Measurements from ENCODE around the gene FXYD6.

FXYD6 gene

DNA sequence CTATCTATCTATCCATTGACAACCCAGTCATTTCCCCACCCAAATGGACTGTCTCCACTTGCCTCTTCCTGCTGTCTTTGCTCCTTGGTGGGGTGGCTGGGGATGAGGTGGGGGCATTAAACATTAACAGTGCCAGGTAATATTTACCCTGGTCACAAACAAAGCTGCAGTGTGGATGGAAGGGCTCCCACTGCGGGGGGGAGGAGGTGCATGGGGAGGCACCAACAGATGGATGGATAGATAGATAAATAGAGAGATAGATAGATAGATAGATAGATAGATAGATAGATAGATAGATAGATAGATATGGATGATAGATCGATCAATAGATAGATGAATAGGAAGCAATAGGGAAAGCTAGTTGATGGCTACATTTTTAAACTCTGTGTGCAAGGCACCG, 49.6 kb downstream of the FXYD6 start:
- FAIRE-seq, result no peak

DNA sequence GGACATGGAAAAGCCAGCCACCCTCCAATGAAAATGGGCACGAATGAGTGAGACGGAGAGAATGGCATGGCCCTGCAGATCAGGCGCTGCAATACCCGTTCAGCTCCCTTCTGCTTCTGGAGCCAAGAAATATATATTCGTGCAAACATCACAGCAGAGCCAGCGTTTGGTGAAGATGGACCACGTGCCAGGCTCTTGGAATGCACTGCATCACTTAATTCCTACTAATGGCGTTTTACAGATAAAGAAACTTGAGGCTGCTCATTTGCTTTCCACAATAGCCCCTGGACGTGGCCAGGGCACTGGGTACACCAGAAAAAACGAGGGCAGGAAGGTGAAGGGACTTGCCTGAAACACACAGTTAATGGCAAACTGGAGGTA, 50.3 kb downstream of the FXYD6 start:
- no peak for FAIRE-seq

DNA sequence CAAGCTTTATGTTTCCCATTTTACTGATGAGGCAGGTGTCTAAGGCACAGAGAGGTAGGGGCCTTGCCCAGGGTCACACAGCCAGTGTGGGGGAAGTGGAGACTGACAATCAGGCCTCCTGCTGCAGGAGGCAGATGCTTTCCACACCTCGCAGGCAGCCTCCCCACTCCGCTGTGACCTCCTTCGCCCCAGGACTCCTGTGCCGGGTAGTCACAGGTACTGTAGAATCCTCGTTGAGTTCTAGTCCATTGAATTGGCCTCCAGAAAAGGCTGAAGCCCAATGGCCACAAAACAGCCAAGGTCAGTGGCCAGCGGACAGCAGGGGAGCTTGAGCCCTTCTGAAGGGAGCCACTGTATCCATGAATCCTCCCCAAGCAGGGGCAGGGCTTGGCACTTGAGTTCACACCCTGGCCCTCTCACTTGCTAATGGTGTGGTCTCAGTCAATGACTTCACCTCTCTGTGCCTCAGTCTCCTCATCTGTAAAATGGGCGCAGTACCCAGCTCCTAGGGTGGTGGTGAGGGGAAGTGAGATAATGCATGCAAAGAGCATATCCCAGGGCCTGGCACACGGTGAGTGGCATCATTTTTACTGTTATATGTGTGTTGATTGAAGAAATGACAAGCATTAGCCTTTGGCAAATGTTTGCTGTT, 50.8 kb downstream of the FXYD6 start:
- FAIRE-seq, result no peak

DNA sequence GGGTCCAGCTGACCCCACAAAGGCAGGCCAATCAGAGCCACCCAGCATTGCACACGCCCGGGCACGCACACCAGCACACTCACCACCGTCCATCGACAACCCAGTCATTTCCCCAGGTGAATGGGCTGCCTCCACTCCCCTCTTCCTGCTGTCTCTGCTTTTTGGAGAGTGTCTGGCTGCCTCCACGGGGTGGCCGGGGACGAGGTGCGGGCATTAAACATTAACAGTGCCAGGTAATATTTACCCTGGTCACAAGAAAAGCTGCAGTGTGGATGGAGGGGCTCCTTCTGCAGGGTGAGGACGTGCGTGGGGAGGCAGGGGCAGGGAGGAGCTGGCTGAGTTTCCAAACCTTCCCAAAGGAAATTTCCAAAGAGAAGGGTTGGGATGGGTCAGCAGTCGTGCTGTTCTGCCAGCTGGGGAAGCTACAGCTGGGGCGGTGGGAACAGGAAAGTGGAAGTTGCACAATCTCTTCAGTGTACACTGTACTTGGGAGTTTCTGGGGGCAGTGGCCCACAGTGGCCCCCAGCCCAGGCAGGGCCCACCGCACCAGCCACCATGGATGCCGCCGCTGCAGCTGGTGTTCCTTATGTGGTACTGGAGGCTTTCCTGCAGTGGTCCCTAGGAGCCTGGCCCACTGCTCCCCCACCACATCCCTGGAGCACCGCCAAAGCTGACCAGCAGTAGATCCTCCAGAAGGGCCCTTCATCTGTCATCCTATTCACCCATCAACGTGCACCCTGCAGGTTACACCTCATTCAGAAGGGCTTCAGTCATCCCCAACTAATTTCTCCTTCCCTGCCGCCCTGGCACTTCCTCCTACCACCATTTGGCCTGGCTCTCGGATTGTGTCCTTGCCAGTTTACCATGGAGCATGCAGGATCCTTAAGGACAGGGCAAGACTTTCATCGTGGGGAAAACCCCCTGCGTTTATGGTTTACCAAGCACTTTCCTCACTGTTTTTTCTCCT, 51.6 kb downstream of the FXYD6 start, which contains the start of gene FXYD2:
Gene FXYD2, minus strand, starts transcription at position 174 of the 967 bp plus-strand sequence. Its CDS starts 66 bp downstream, at position 108.
- FAIRE-seq, result no peak

DNA sequence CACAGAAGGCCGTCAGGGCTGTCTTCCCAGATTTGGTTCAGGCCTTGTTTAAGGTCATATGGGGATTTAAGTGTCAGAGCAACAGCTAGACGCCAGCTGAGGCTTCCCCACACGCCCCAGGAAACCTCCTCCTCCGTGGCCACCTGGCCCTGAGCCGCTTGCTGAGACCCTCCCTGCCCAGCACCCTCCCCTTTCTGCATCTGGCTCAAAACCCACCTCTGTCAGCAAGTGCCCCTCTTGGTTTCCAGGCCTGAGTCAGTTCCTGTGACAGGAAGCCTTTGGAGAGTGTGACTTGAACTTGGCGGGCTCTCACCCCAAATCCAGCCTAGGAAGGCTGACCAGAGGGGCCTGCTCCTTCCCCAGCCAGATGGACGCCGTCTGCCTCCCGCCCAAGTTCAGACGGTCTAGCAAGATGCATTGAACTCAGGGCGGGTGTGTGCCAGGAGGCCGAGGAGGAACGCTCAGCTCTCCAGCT, 52.5 kb downstream of the FXYD6 start:
- FAIRE-seq, result no peak

DNA sequence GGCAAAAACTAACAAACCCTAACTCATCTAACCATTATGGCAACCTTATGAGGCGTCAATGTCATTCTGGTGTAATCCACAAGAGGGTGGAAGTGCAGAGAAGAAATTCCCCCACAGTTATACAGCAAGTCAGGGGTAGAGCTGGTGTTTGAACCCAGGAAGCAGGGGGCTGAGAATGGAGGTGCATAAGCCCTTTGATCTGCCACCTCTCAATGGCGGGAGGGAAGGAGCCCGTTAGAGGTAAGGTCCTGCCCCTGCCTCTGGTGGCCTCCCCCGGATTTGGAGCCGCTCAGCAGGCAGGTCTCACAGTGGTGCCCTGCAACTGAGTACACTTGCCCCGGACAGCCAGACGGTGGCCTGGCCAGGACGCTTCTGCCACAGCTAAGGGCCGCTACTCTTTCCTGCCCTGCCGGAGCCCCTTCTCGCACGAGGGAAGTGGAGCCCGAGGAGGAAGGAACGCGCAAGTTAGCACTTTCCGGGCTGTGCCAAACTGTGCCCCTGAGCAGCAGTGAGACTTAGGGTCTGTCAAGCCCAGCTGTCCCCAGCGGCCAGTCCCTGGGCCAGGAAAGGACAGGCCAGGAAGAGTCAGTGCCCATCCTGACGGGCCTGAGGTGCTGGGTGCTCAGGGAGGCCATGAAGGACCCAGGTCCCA, 53.0 kb downstream of the FXYD6 start:
- FAIRE-seq, result peak; percentile 86

DNA sequence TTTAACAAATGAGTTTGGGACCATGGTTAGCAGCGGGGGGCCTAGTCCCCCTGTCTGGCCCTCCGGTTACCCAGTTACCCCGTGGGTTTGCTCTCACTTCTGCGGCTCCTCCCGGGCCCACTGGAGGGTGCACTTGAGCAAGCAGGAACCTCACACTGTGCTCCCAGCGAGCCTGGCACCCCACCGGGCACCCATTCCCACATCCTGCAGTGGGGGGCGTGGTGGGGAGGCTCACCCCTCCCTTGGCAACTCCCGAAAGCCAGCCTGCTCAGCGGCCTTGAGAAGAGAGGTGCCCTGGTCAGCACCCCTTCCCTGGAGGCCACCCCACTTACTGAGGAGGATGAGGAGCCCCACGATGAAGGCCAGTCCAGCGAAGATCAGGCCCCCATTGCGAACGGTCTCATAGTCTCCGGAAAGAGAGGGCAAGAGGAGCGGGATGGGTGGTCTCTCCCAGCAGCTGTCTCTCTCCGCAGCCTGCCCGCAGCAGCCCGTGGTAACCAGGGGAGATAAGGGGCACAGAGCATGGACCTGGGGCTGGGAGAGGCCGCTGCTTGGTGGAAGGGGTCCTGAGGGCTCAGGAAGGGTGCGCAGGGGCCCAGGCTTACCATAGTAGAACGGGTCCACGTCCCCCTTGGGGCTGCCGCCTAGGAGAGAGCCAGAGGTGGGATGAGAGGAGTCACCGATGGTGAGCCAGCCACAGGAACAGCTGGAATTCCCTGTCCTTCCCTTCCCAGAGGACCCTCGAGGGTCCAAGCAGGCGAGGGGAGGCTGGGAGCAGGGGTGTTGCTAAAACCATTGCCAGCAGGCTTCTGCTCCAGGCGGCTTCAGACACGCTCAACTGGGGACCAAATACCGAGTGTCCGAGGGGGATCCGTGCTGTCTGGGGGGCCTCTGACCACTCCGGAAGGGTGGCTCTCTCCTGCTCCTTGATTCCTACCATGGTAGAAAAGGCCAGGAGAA, 54.1 kb downstream of the FXYD6 start:
- FAIRE-seq, result no peak

DNA sequence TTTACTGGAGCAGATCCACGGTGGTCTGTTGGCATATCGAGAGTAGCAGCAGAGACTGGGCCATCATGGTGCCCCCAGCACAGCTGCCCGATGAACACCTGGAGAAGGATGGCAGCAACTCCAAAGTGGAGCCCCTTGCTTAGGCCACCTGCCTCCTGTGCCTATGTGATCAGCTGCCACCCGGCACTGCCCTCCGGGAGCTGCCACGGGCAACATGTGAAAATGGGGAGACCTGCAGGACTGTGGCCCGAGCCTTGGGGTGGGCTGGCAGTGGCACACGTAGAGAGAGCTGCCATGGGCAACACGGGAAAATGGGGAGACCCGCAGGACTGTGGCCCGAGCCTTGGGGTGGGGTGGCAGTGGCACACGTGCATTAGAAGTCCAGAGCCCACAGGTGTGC, 55.0 kb downstream of the FXYD6 start:
- FAIRE-seq, result no peak

DNA sequence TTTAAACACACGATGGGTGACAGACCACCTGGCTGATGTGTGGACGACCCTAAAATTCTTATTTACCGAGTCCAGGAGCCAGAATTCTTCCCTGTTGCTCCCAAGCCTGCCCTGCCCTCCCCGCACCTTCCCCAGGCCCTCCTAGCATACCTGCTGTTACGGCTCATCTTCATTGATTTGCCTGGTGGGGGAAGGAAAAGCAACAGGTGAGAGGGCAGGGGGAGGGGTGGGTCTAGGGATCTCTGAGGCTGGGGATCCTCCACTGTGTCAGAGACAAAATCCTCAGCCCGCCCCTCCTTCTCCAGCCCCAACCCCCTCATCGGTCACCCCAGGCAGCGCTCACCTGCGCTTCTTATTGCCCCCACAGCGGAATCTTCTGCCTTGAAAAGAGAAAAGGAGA, 55.9 kb downstream of the FXYD6 start:
- FAIRE-seq, result no peak

DNA sequence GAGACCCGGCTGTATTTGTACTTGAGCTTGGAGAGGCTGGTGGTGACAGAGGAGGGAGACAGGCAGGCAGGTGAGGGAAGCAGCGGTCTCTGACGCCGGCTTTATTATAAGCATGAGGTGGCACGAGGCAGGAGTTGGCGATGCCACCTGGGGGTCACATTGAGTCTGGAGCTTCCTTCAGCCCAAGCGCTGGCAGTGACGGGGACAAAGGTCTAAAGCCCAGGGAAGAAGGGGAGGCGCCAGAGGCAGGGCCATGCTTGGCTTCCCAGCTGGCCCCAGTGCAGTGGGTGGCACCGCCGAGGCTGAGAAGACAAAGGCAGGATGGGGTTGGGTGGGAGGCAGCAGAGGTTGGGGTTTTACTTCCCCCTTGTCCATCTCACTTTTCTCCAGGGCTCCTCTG, 56.4 kb downstream of the FXYD6 start:
- FAIRE-seq, result no peak

DNA sequence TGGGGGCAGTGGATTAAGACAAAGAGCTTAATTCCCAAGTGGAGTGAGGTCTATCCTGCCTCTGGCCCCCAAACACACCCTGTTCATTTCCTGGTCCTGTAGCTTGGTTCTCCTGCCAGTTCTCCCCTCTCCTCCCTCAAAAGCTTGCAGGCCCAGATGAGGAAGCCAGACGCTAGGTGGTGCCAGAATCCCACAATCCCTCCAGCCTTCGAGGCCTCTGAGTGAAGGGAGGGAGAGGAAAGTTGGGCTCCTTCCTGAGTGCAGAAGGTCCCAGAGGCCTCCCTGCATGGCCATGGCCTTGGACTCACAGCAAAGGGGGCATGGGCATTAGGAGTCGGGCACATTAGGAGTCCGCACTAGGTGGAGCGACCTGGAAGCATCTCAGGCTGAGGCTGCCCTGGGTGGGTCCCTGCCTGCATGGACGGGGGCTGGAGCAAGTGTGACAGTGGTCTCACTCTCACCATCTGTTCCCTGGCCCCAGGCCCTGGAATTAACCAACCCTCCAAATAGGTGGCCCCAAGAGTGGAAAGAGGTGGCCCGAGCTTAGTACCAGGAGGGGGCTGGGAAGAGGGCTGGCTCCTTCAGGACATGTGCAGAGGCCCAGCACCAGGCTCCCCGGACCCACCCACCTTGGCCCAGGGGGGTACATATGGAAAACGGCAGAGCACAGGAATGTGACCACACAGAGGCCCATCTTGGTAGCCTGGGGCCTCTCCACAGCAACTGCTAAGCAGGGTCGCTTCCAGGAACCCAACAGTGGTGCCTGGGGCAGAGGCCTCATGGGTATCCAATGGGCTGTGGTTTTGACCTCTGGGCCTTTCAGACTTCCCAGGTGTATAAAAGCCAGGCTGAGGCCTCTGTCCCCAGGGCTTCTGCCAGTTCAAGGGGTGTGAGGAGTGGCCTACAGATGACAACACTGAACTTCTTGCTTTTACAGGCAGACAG, 57.1 kb downstream of the FXYD6 start:
- no peak for FAIRE-seq

DNA sequence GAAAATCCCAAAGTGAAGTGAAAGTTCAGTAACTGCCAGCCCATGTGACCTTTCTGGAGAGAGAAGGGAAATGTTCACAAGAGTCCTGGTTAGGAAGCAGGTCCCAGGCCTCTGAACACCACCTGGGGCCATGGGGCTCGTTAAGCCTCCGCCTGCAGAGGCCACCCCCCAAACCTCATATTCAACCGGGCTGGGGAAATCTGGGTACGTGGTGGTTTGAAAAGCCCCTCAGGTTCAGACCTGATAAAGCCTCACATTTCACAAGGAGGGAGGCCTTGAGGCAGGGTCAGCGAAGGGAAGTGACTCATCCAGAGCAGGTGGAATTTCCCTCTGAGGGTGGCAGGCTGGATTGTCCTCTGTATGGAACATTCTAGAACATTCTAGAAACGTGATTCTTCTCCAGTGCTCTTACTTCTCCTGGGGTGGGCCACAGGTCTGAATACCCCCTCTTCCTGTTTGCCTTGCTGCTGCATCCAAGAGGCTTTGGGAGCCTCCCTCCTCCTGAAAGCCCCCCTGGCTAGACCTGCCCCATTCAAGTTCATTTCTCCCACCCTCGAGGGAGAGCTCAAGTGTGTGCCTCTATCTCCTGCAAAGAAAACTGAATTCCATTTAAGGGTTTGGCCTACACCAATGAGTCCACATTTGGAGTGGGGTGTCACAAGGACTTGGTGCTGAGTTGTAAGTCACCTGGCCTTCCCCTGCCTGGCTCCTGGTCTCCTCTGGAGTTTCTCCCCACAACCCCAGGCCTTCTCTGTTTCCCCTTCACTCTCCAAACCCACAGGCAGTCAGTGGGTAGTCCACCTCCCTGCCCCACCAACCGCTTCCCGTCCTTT, 58.2 kb downstream of the FXYD6 start:
- peak; percentile 33 for FAIRE-seq

DNA sequence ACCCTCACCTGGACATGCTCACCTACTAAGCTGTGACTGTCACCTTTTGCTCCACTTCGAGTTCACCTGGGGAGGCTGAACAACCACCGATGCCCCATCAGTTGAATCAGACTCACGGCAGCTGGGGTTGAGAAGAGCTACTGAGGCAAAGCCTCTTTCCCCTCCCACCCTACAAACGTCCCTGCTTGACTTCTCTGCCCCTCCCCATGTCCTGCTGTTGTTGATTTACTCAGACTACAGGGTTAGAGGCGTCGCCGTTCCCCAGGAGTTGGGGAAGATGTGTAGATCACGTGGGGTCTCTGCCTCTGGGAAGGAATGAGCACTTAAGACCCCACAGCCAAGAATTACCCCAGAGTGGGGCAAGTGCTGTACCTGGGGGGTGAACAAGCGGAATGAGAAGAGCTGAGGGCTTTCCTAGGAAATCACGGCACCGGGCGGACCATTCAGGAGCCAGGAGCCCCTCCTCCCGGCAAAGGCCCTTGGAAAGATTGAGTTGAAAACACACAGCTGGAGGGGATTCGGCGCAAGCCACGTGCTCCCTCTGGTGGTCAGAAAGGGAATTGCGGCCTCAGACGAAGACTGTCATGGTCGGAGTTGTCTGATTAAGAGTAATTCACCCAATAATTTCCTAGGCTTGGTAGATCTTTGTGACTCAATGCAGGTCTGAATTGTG, 59.0 kb downstream of the FXYD6 start:
- FAIRE-seq, result peak; percentile 60

DNA sequence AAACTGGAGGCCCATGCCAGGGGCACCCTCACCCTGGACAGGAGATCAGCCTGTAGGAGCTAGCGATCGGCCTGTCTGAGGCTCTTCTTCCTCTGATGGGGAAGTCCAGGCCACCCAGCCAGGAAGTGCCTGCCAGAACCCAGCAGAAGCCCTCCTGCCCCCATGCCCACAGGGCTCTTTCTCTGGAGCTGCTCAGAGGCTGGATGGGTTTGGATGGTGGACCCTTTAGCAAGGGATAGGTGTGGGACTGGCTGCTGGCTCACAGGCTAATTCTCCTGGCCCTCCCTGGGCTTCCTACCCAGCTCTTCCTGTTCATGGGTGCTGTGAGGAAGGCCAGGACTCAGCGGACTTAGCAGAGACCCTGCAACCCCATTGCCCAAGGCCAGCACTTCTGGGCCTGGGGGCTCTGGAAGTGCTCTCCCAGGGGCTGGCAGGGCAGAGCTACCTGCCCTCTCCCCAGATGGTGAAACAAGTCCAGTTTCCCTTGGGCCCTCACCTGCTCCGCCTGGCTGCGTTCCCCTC, 59.6 kb downstream of the FXYD6 start:
- no peak for FAIRE-seq

DNA sequence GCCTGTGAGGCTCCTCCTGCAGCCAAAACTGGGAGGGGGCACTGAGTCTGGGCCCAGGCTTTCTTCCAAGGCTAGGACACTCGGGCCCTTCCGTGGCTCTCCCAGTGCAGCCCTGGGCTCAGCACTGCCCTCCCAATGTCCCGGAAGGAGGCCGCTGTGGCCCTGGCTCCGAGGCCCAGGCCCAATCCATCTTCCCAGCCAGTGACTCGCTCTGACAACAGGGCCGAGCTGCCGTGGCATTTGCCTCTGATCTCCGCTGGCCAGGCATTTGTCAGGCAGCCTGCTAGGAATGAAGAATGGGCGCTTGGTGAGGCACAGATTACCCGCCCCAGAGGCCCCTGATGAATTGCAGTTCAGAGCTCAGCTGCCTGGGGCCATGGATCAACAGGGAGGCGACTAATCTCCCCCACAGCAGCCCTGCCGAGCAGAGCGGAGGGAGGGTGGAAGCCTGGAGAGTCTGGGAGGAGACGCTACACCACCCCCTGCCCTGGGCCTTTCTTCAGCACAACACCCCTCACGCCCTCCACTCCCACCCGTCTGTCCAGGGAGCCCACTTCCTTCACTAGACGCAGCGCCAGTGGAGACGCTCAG, 60.2 kb downstream of the FXYD6 start:
- FAIRE-seq, result no peak

DNA sequence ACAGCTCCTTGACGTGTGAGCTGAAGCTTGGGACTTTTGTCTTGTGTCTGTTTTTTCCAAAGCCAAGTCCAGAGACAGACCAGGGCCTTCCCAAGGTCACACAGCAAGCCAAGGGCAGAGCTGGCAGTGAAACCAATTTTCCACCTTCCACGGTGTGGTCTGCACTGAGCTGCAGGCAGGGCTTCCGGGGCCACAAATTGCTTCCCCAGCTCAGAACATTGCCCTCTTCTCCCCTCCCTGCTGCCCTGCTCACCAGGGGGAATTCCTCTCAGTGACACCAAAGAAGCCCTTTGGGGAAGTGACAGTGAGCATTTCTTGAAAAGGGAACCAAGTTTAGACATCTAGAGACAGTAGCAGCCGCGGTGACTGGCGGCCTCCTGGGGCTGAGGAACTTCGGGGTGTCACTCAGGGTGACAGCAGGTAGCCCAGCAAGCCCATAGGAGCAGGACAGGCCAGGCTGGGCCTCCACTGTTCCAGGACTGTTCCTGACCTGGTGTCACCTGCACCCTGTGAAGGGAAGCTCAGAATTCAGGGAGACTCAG, 61.1 kb downstream of the FXYD6 start:
- no peak for FAIRE-seq

DNA sequence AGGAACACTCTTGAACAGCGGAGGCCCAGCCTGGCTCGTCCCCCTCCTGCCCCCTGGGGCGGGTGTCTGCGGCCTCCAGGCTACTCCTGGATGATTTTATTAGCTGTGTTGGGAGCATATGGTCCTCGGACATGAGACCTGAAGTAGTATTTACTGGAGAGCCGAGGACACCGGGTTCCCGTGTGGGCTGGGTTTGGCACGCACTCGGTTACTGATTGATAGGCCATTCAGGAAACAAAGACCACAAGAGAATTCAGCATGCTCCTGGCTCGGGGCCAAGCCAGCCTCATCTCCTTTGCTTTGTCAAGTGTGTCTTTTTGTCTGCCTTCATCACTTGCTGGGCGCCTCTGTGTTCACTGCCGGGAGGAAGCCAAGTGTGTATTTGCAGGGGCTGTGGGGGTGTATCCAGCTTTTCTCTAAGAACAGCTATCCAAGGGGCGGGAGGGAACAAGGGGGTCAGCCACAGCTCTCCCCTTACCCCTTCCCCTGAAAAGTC, 61.6 kb downstream of the FXYD6 start:
- FAIRE-seq, result no peak

DNA sequence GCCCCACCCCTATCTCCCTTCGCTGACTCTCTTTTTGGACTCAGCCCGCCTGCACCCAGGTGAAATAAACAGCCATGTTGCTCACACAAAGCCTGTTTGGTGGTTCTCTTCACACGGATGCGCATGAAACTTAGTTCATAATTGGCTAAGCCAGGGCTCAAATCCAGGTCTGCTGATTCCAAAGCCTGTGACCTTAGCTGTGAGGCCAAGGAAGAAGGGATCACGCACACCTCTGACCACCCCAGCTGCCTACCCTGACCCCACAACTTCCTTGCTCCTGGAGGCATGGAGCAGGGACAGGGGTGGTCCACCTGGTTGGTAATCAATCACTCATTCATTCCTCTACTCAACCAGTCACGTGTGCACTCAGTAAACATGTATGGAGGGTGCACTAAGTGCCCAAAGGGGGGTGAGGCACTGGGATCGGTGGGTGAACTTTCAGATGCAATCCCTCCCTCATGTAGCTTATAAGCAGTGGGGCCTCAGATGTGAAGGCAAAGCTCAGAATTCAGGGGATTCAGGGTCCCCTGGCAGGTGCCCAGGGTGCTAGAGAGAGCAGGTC, 62.2 kb downstream of the FXYD6 start:
- no peak for FAIRE-seq
